ENCODE measurements around the gene LINGO3.

Gene LINGO3

GRCh38 chr19:2270423-2271233 lies 37.3 kb downstream of the LINGO3 start:
- CTCF ChIA-PET, result no interaction called here
- TF ChIP-seq CTBP1 (IDR thresholded peaks at IDR 0.05; ENCODE audit: borderline replicate concordance), result no peak
- TF ChIP-seq L3MBTL2 (conservative IDR thresholded peaks at IDR 0.05), result no peak
- no peak for TF ChIP-seq FOXK2 (IDR thresholded peaks at IDR 0.05)
- no peak for TF ChIP-seq HDGF (IDR thresholded peaks at IDR 0.05; ENCODE audit: borderline replicate concordance)
- no peak for TF ChIP-seq TARDBP (IDR thresholded peaks at IDR 0.05)
- no peak for TF ChIP-seq ARNT (IDR thresholded peaks at IDR 0.05)
- no peak for TF ChIP-seq FOXA1 (IDR thresholded peaks at IDR 0.05)
- POLR2A ChIA-PET, result interaction anchor here (1.0 to 2.1 kb wide), 9 partner anchors 10 to 121 kb away, joined by 3 to 18 read pairs (median 6); partner anchors contain the start of genes AP3D1, LSM7, PLEKHJ1 and SPPL2B
- DNase-seq (ENCODE audit: extremely low spot score), result no peak

- DNase-seq (ENCODE audit: extremely low spot score), result no peak
- CTCF ChIA-PET, result no interaction called here
- POLR2A ChIA-PET, result interaction anchor here (1.0 to 1.7 kb wide), 5 partner anchors 9 to 121 kb away, joined by 3 to 6 read pairs (median 4); no protein-coding TSS in a partner anchor
- no peak for TF ChIP-seq NFRKB (IDR thresholded peaks at IDR 0.05)
- TF ChIP-seq SUZ12 (IDR thresholded peaks at IDR 0.05), result no peak
- TF ChIP-seq L3MBTL2 (conservative IDR thresholded peaks at IDR 0.05), result no peak
- TF ChIP-seq FOXM1 (IDR thresholded peaks at IDR 0.05; ENCODE audit: borderline replicate concordance), result no peak
- TF ChIP-seq TARDBP (IDR thresholded peaks at IDR 0.05), result no peak
- TF ChIP-seq ELF4 (IDR thresholded peaks at IDR 0.05), result no peak
- TF ChIP-seq SP1 (IDR thresholded peaks at IDR 0.05), result no peak
- no peak for TF ChIP-seq FOXA1 (IDR thresholded peaks at IDR 0.05)
- TF ChIP-seq HDGF (IDR thresholded peaks at IDR 0.05; ENCODE audit: borderline replicate concordance), result no peak
- TF ChIP-seq CTBP1 (IDR thresholded peaks at IDR 0.05; ENCODE audit: borderline replicate concordance), result no peak
- TF ChIP-seq ZNF384 (IDR thresholded peaks at IDR 0.05), result no peak
- no peak for TF ChIP-seq PKNOX1 (IDR thresholded peaks at IDR 0.05)
- TF ChIP-seq FOXK2 (IDR thresholded peaks at IDR 0.05), result no peak
Measured at GRCh38 chr19:2270157-2270422, 37.9 kb downstream of the LINGO3 start.

- TF ChIP-seq PKNOX1 (IDR thresholded peaks at IDR 0.05) (no peak), LEF1 (IDR thresholded peaks at IDR 0.05; ENCODE audit: borderline replicate concordance) (peak; percentile 73; the same call in 1 of the 2 replicates), ELF4 (IDR thresholded peaks at IDR 0.05) (peak; percentile 86)
- DNase-seq (ENCODE audit: extremely low spot score), result peak; percentile 99
- CTCF ChIA-PET, result no interaction called here
- POLR2A ChIA-PET, result interaction anchor here (1.1 to 1.3 kb wide), 2 partner anchors 9 to 32 kb away, joined by 4 to 6 read pairs; no protein-coding TSS in a partner anchor
Measured at GRCh38 chr19:2269244-2270156, 38.5 kb downstream of the LINGO3 start.

GRCh38 chr19:2268861-2269243 lies 39.1 kb downstream of the LINGO3 start:
- ChIA-PET POLR2A (no interaction called here), CTCF (no interaction called here)
- no peak for DNase-seq (ENCODE audit: extremely low spot score)
- TF ChIP-seq PKNOX1 (IDR thresholded peaks at IDR 0.05) (no peak), HDGF (IDR thresholded peaks at IDR 0.05; ENCODE audit: borderline replicate concordance) (no peak), FOXA1 (IDR thresholded peaks at IDR 0.05) (no peak), L3MBTL2 (conservative IDR thresholded peaks at IDR 0.05) (no peak), LEF1 (IDR thresholded peaks at IDR 0.05; ENCODE audit: borderline replicate concordance) (no peak), CTBP1 (IDR thresholded peaks at IDR 0.05; ENCODE audit: borderline replicate concordance) (no peak), FOXK2 (IDR thresholded peaks at IDR 0.05) (no peak), NFRKB (IDR thresholded peaks at IDR 0.05) (no peak), SUZ12 (IDR thresholded peaks at IDR 0.05) (no peak), FOXM1 (IDR thresholded peaks at IDR 0.05; ENCODE audit: borderline replicate concordance) (no peak; the same call in 1 of the 2 replicates), ZNF384 (IDR thresholded peaks at IDR 0.05) (no peak), ARNT (IDR thresholded peaks at IDR 0.05) (no peak)

DNA sequence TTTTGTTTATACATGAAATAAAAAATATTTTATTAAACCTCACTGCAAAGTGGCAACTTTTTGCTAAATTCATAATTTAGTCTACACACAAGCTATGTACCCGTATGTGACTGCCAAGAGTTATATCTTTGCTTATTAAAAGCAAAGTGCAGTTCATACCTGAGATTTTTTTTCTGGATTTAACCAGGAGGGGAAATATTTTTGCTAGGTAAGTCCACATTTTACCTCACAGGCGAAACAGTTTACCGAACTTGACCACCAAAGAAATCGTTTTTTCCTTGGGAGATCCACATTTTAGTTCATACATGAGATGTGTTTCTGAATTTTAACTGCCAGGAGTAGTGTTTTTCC lies 39.5 kb downstream of the LINGO3 start:
- TF ChIP-seq CTBP1 (IDR thresholded peaks at IDR 0.05; ENCODE audit: borderline replicate concordance), result no peak
- TF ChIP-seq L3MBTL2 (conservative IDR thresholded peaks at IDR 0.05), result no peak
- no peak for TF ChIP-seq ZNF384 (IDR thresholded peaks at IDR 0.05)
- no peak for TF ChIP-seq FOXK2 (IDR thresholded peaks at IDR 0.05)
- TF ChIP-seq TARDBP (IDR thresholded peaks at IDR 0.05), result no peak
- TF ChIP-seq ELF4 (IDR thresholded peaks at IDR 0.05), result no peak
- no peak for TF ChIP-seq HDGF (IDR thresholded peaks at IDR 0.05; ENCODE audit: borderline replicate concordance)
- ChIA-PET CTCF (no interaction called here), POLR2A (interaction anchor here (0.7 kb wide), 1 partner anchor 9 kb away, joined by 3 read pairs; no protein-coding TSS in a partner anchor)
- no peak for DNase-seq (ENCODE audit: extremely low spot score)
